Measurements from ENCODE around the gene FLNA.

DNA sequence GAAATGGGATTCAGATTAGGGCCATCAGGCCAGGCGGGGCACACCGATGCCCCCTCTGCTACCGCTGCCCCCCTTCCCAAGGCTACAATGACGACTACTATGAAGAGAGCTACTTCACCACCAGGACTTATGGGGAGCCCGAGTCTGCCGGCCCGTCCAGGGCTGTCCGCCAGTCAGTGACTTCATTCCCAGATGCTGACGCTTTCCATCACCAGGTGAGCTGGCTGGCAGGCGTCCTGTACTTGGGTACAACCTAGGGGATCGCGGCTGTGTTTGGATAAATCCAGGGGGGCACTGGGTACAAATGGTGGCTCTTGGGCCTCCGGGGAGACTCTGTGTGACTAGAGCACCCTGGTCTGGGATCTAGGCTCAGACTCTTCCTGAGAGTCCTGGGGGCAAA is 5.7 kb upstream of the FLNA start:
- TF ChIP-seq CTCF (IDR thresholded peaks at IDR 0.05): no peak
- no peak for TF ChIP-seq POLR2A (IDR thresholded peaks at IDR 0.05)
